Measurements from ENCODE around the gene HPCA.

Gene HPCA

DNA sequence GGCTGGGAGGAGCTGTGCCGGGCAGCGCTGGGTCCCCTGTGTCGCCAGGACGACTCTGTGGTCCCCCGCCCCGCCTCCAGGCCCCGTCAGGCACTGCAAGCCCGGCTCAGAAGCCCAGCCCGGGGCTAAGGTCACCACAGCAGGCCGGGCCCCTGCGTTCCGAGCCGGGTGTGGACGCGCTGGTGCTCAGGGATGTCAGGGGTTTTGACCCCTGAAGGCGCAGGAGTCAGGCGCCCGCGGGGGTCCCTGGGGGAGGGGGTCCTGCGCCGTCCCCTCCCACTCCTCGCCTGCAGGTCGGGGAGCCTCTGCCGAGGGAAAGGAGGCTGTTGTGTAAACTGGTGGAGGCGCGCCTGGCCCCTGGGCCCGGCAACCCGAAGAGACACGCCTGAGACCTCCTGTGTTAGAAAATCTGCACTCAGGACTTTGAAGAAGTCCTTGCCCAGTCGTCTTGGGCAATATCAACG is 38.6 kb downstream of the HPCA start:
- TF ChIP-seq, protein P1, sequence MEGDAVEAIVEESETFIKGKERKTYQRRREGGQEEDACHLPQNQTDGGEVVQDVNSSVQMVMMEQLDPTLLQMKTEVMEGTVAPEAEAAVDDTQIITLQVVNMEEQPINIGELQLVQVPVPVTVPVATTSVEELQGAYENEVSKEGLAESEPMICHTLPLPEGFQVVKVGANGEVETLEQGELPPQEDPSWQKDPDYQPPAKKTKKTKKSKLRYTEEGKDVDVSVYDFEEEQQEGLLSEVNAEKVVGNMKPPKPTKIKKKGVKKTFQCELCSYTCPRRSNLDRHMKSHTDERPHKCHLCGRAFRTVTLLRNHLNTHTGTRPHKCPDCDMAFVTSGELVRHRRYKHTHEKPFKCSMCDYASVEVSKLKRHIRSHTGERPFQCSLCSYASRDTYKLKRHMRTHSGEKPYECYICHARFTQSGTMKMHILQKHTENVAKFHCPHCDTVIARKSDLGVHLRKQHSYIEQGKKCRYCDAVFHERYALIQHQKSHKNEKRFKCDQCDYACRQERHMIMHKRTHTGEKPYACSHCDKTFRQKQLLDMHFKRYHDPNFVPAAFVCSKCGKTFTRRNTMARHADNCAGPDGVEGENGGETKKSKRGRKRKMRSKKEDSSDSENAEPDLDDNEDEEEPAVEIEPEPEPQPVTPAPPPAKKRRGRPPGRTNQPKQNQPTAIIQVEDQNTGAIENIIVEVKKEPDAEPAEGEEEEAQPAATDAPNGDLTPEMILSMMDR (conservative IDR thresholded peaks at IDR 0.05; ENCODE audit: control insufficient read depth, insufficient read depth, low read depth, low read length) = no peak
- no peak overlapping the region for H3K4me3 ChIP-seq (ENCODE audit: control insufficient read depth, low read depth, low read length)
- DNase-seq (ENCODE audit: low read depth) = no peak

DNA sequence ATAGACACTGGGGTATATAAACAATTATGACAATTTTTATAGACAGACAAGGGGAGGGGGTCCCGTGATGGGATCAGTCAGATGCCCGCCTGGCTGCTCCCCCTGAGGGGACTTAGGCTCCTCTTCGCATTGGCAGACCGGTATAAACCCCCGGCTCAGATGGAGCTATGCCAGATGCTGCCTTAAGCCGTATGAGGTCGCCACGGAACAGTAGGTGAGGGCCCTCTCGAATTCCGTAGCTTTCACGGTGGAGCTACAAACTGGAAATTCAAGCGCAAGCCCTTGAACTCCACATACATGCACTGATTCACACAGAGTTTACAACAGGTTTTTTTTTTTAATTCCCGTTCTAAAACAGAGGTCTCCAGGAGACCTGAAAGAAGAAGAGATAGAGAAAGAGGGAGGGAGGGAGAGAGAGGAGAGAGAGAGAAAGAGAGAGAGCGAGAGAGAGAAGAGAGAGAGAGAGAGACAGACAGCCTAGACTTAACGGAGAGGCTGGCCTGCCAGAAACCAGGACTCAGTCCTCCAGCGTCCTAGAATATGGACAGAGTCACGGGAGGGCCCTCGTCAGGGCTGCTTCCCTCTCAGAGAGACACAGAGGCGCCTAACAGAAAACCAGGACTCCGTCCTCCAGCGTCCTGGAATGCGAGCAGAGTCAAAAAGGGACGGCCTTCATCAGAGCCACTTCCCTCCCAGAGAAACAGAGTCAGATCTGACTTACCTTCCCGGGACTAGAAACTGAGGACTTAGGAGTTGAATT is 39.3 kb downstream of the HPCA start:
- H3K4me3 ChIP-seq (ENCODE audit: control insufficient read depth, low read depth, low read length) = no peak overlapping the region
- DNase-seq (ENCODE audit: low read depth) = no peak
- TF ChIP-seq, protein P1 (conservative IDR thresholded peaks at IDR 0.05; ENCODE audit: control insufficient read depth, insufficient read depth, low read depth, low read length) = no peak

DNA sequence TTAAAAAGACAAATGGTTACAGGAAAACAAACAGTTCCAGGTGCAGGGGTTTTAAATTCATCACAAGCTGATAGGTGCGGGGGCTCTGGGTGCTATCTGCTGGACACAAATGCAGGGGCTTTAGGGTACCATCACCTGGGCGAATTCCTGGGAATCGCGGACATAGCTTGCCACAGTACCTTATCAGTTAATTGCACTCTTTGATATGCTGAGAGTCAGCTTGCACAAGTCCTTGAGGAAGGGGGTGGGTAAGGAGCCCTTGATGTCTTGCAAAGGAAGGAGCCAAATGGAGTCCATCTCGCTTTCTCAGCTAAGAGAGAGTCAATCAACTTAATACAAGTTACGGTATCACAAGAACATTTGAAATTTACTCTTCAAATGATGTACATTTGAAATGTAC is 40.3 kb downstream of the HPCA start:
- no peak overlapping the region for H3K4me3 ChIP-seq (ENCODE audit: control insufficient read depth, low read depth, low read length)
- TF ChIP-seq, protein P1 (conservative IDR thresholded peaks at IDR 0.05; ENCODE audit: control insufficient read depth, insufficient read depth, low read depth, low read length) = no peak
- DNase-seq (ENCODE audit: low read depth) = no peak

DNA sequence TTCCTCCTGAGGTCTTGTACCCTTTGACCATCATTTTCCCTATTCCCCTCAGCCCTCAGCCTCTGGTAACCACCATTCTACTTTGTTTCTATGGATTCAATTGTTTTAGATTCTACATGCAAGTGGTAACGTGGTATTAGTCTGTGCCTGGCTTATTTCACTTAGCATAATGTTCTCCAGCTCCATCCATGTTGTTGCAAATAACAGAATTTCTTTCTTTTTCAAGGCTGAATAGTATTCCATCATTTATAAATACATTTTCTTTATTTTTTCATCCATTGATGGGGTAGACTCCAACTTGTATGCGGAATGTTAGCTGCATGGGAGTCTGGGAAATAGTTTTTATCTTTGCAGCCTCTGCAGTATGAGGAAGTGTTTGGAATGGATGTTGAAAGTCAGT is 41.1 kb downstream of the HPCA start:
- TF ChIP-seq, protein P1 (conservative IDR thresholded peaks at IDR 0.05; ENCODE audit: control insufficient read depth, insufficient read depth, low read depth, low read length) = no peak
- DNase-seq (ENCODE audit: low read depth) = no peak
- H3K4me3 ChIP-seq (ENCODE audit: control insufficient read depth, low read depth, low read length) = no peak overlapping the region

DNA sequence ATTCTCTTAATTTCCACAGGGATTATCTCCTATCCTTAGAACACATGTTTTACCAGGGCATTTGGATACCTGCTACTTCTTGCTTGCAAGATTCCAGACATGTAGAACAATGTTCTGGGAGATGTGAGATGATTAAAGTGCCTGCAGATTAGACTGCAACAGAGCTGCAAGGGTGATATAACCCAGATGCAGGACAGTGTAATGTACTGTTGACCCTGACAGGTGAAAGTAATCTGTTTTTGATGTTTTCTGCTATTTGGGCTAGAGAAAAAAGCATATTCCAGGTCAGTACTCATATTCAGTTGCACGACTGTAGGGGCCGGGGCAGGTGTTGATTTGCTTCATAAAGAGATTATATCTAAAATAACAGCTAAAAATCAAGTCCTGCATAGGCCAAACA is 42.0 kb downstream of the HPCA start:
- TF ChIP-seq, protein P1 (conservative IDR thresholded peaks at IDR 0.05; ENCODE audit: control insufficient read depth, insufficient read depth, low read depth, low read length) = no peak
- no peak overlapping the region for H3K4me3 ChIP-seq (ENCODE audit: control insufficient read depth, low read depth, low read length)
- DNase-seq (ENCODE audit: low read depth) = no peak

DNA sequence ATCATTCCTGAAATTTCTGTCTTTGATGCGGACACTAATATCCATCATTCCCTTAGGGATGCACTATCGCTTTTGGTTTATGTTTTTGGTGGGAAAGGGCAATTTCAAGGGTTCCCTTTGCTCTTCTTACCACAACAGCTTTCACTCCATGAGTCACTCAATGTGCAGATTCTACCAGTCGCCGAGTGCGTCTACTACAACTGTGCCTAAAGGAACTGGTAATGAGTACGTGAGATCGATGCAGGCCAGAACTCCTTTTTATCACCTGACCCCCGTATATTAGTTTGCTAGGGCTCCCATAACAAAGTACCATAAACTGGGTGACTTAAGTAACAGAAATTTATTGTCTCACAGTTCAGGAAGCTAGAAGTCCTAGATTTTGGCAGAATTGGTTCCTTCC is 42.4 kb downstream of the HPCA start:
- H3K4me3 ChIP-seq (ENCODE audit: control insufficient read depth, low read depth, low read length) = no peak overlapping the region
- TF ChIP-seq, protein P1 (conservative IDR thresholded peaks at IDR 0.05; ENCODE audit: control insufficient read depth, insufficient read depth, low read depth, low read length) = no peak
- DNase-seq (ENCODE audit: low read depth) = peak; percentile 18

Measured in fibroblast of mammary gland (primary cell).